ENCODE data around the gene DTNB. TPM values are rescaled to one million over a fixed set of nuclear protein-coding genes. Genes with fewer than 3 reads are reported as not detected.

The DTNB gene
- total RNA-seq, 2 experiments from 2014 or later = 27.3 to 29.1 TPM

DNA sequence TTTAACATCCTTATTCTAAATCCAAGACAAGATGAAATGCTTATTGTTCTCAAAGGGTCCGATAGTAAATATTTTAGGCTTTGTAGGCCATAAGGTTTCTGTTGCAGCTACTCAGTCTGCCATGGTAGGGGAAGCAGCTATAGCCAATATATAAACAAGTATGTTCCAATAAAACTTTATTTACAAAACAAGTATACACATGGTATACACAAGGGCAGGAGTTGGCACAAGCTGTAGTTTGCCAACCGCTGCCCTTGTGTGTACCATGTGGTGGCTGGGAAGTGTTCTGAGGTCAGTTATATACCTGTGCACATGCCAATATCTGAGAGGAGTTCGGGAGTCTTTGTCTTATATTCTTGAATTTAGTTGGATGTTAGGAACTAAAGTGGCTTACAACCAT lies 205.6 kb downstream of the DTNB start:
- ChIA-PET POLR2A (no interaction called here), CTCF (interaction anchor here (1.7 kb wide), 1 partner anchor 14 kb away, joined by 5 read pairs; no protein-coding TSS in a partner anchor)
- Mint-ChIP-seq H3K9me3 (no peaks in the 10 kb centered on the region), H3K4me1 (ENCODE audit: low read depth) (no peaks in the 10 kb centered on the region), H3K27ac (no peak overlapping the region), H3K36me3 (ENCODE audit: low read depth) (no peaks in the 10 kb centered on the region), H3K4me3 (no peak overlapping the region), H3K27me3 (no peaks in the 10 kb centered on the region)
- TF ChIP-seq, protein P1, sequence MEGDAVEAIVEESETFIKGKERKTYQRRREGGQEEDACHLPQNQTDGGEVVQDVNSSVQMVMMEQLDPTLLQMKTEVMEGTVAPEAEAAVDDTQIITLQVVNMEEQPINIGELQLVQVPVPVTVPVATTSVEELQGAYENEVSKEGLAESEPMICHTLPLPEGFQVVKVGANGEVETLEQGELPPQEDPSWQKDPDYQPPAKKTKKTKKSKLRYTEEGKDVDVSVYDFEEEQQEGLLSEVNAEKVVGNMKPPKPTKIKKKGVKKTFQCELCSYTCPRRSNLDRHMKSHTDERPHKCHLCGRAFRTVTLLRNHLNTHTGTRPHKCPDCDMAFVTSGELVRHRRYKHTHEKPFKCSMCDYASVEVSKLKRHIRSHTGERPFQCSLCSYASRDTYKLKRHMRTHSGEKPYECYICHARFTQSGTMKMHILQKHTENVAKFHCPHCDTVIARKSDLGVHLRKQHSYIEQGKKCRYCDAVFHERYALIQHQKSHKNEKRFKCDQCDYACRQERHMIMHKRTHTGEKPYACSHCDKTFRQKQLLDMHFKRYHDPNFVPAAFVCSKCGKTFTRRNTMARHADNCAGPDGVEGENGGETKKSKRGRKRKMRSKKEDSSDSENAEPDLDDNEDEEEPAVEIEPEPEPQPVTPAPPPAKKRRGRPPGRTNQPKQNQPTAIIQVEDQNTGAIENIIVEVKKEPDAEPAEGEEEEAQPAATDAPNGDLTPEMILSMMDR (IDR thresholded peaks at IDR 0.05) = no peak
- no peak for DNase-seq
- intact Hi-C loops (cut with micrococcal nuclease) = no loop called here
- no peak for ATAC-seq

DNA sequence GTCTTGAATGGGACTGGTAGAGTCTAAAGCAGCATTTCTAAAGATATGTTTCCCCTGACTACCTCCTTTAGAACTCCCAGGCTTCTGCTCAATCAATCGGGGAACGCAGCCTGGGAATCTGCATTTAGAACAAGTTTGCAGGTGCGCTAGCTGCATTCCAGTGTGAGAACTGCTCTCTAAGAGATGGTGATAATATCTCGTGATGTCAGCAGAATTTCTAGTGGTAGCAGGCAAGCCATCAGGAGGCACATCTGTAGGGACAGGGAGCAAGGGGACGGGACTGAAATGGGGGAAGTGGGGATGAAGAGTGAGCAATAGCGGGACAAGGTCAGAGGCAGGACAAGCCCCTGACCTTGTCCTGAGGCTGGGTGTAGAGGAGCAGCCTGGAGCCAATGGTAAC lies 211.4 kb downstream of the DTNB start:
- CTCF ChIA-PET = no interaction called here
- H3K36me3 Mint-ChIP-seq (ENCODE audit: low read depth) = no peaks in the 10 kb centered on the region
- intact Hi-C loops (cut with micrococcal nuclease) = no loop called here
- TF ChIP-seq, protein P1 (IDR thresholded peaks at IDR 0.05) = no peak
- POLR2A ChIA-PET = interaction anchor here (0.6 kb wide), 1 partner anchor 90 kb away, joined by 3 read pairs; no protein-coding TSS in a partner anchor
- DNase-seq = no peak
- H3K27me3 Mint-ChIP-seq = no peaks in the 10 kb centered on the region
- H3K4me1 Mint-ChIP-seq (ENCODE audit: low read depth) = no peaks in the 10 kb centered on the region
- H3K4me3 Mint-ChIP-seq = no peak overlapping the region
- no peak for ATAC-seq
- H3K27ac Mint-ChIP-seq = no peak overlapping the region
- H3K9me3 Mint-ChIP-seq = no peaks in the 10 kb centered on the region

DNA sequence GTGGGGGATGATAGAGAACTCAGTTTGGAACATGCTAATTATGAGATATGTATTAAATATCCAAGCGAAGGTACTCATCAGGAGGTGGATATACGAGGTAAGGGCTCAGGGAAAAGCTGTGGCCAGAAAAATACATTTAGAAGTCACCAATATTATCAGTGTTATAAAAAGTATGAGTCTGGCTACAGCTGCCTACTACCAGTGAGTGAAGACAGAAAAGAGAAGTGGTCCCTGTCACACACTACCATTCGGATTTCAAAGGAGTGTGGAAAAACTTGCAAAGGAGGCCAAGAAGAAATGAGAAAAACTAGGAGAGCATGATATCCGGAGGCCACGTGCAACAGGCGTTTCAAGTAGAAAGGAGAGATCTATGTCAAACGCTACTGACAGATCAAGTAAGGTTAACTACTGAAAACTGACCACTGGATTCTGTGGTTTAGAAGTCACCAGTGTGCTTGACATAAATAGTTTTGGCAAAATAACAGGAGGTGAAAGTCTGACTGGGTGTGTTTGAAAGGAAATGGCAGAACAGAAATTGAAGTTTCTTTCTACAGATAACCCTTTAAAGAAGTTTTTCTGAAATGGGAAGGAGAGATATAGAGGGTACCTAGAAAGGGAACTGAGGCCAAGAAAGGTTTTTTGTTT lies 213.0 kb downstream of the DTNB start:
- no peak for DNase-seq
- POLR2A ChIA-PET = no interaction called here
- no peak overlapping the region for H3K27ac Mint-ChIP-seq
- H3K4me3 Mint-ChIP-seq = no peak overlapping the region
- H3K36me3 Mint-ChIP-seq (ENCODE audit: low read depth) = no peaks in the 10 kb centered on the region
- no peak for ATAC-seq
- TF ChIP-seq, protein P1 (IDR thresholded peaks at IDR 0.05) = no peak
- intact Hi-C loops (cut with micrococcal nuclease) = no loop called here
- no peaks in the 10 kb centered on the region for H3K4me1 Mint-ChIP-seq (ENCODE audit: low read depth)
- no peaks in the 10 kb centered on the region for H3K27me3 Mint-ChIP-seq
- H3K9me3 Mint-ChIP-seq = no peaks in the 10 kb centered on the region
- CTCF ChIA-PET = no interaction called here

DNA sequence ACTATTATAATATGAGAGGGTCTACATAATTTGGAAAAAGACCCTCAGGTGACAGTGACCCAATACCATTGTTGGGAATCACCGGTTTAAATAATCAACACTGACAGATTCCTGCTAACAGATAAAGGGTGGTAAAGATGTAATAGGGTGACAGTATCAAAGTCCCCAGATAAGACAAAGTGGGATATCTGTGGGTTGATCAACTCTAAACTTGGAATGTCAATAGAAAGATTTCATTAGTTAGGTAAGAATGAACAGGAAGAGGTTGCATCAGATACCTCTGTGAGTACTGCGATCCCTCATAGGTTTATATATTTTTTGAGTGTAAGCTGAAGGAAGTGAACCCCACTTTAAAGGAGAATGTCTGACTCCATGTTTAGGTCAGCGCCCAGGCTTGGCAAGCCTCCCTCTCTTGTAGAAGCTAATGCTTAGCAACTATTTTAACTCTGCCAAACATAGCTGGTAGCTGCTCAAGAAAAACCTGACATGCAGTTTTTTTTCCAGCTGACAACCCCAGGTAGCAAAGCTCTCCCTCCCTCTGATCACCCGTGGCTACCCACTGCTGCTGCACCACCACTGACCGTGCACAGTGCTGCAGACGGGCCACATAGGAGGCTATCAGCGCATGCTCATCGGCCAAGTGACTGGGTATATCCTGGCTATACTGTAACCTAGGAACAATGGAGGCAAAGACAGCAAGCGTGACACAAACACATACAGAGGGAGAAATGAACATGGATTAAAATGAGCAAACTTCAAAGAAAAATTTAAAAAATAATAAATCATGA lies 218.4 kb downstream of the DTNB start:
- POLR2A ChIA-PET = interaction anchor here (1.1 to 2.6 kb wide), 3 partner anchors 10 to 26 kb away, joined by 3 to 10 read pairs (median 4); no protein-coding TSS in a partner anchor
- no peaks in the 10 kb centered on the region for H3K9me3 Mint-ChIP-seq
- intact Hi-C loops (cut with micrococcal nuclease) = no loop called here

More for the DNA sequence above, 218.4 kb downstream of the DTNB start:
- H3K27ac Mint-ChIP-seq = peak overlapping the region; percentile 50
- no peaks in the 10 kb centered on the region for H3K27me3 Mint-ChIP-seq
- DNase-seq (no peak), ATAC-seq (no peak)
- TF ChIP-seq, protein P1 (IDR thresholded peaks at IDR 0.05) = no peak
- H3K36me3 Mint-ChIP-seq (ENCODE audit: low read depth) = peaks cover 9% of the 10 kb centered on the region
- H3K4me1 Mint-ChIP-seq (ENCODE audit: low read depth) = peaks cover 33% of the 10 kb centered on the region
- H3K4me3 Mint-ChIP-seq = no peak overlapping the region
- CTCF ChIA-PET = interaction anchor here (1.1 to 1.9 kb wide), 4 partner anchors 12 to 140 kb away, joined by 3 to 5 read pairs (median 3); no protein-coding TSS in a partner anchor
